B cell (primary cell): ENCODE results near the gene CYP2A6. TPM values are rescaled to one million over a fixed set of nuclear protein-coding genes. Genes with fewer than 3 reads are reported as not detected.
"Not testable (repeated sequence)": the region's sequence is repeated elsewhere in the genome, so short reads cannot be mapped to it uniquely, and the experiment has no call there.

Source experiments
- ATAC-seq: fragments of 200-7000 bp; cut with Tn5 transposase; one replicate; pipeline ENCODE4 v1.10.0; 2021; ENCODE audit warnings: low read depth, mild to moderate bottlenecking, moderate number of reproducible peaks, moderate library complexity
- CTCF ChIA-PET: fragments of 350-600 bp; sonication (Branson Sonifier 250); formaldehyde crosslinking; loops from one replicate; lab custom pipeline; 2021; ENCODE audit warnings: antibody characterized with exemption, inconsistent platforms; lab: Charles Lee
- POLR2A ChIA-PET: fragments of 350-600 bp; sonication (Branson Sonifier 250); formaldehyde crosslinking; loops from one replicate; lab custom pipeline; 2021; ENCODE audit warnings: antibody characterized with exemption; lab: Charles Lee
- DNase-seq: peaks from one replicate; pipeline ENCODE4 v3.0.0; 2013
- H2AFZ ChIP-seq: 2 replicates; pipeline ENCODE4 v1.6.1; 2012; ENCODE audit warnings: mild to moderate bottlenecking, low read depth, low read length; ENCODE audit not compliant: insufficient read depth, poor library complexity, severe bottlenecking
- H3K27ac ChIP-seq, 2 donors: 1 replicate in 1 of 2; 2 replicates in 1 of 2; pipeline ENCODE4 v1.5.1; 2012 to 2013; ENCODE audit warnings: low read length in 2 of 2, mild to moderate bottlenecking in 2 of 2, moderate library complexity in 1 of 2
- H3K27me3 ChIP-seq, 4 experiments: fragments of 200-600 bp in 1 of 4; sonication (generic) in 1 of 4; replicated peaks in 1 of 4; 1 replicate in 2 of 4; 2 replicates in 2 of 4; pipeline versions ENCODE4 v1.6.1 to v1.7.0; 2013 to 2016; ENCODE audit warnings: low read length in 3 of 4, mild to moderate bottlenecking in 2 of 4, mixed read lengths in 1 of 4, moderate library complexity in 1 of 4; ENCODE audit not compliant: insufficient read depth in 4 of 4, control insufficient read depth in 3 of 4; ENCODE audit errors: control extremely low read depth in 1 of 4
- H3K36me3 ChIP-seq, 2 experiments: replicated peaks in 1 of 2; 1 replicate in 1 of 2; 2 replicates in 1 of 2; pipeline versions ENCODE4 v1.6.1 to v1.7.1; 2013; ENCODE audit warnings: low read length in 1 of 2; ENCODE audit not compliant: insufficient read depth in 2 of 2, control insufficient read depth in 1 of 2; ENCODE audit errors: control extremely low read depth in 1 of 2, extremely low read depth in 1 of 2
- H3K4me1 ChIP-seq, 2 donors: fragments of 200-600 bp in 1 of 2; sonication (generic) in 1 of 2; 1 replicate in 1 of 2; 2 replicates in 1 of 2; pipeline versions ENCODE4 v1.5.1 to v1.6.1; 2013 to 2017; ENCODE audit warnings: low read length in 2 of 2; ENCODE audit not compliant: control insufficient read depth in 2 of 2, insufficient read depth in 2 of 2
- H3K4me2 ChIP-seq: replicated peaks from 2 replicates; pipeline ENCODE3; 2012; ENCODE audit warnings: mild to moderate bottlenecking, low read depth, low read length; ENCODE audit not compliant: poor library complexity, severe bottlenecking
- H3K4me3 ChIP-seq, 5 experiments: fragments of 200-600 bp in 1 of 5; sonication (generic) in 1 of 5; 1 replicate in 3 of 5; 2 replicates in 2 of 5; pipeline versions ENCODE4 v1.5.1 to v1.7.0; 2011 to 2016; ENCODE audit warnings: low read length in 4 of 5, mild to moderate bottlenecking in 4 of 5, low read depth in 2 of 5, control low read depth in 1 of 5, moderate library complexity in 1 of 5; ENCODE audit not compliant: insufficient read depth in 1 of 5; ENCODE audit errors: control extremely low read depth in 1 of 5, extremely low read depth in 1 of 5
- H3K79me2 ChIP-seq: fragments of 200-600 bp; sonication (generic); one replicate; pipeline ENCODE4 v1.6.0; 2016; ENCODE audit warnings: low read length; ENCODE audit not compliant: control insufficient read depth, insufficient read depth
- H3K9ac ChIP-seq: fragments of 200-600 bp; sonication (generic); 2 replicates; pipeline ENCODE4 v1.6.1; 2017; ENCODE audit warnings: mild to moderate bottlenecking, low read length, moderate library complexity
- H3K9me3 ChIP-seq, 3 donors: one replicate each; pipeline versions ENCODE4 v1.6.1 to v1.7.1; 2013; ENCODE audit warnings: low read length in 2 of 3; ENCODE audit not compliant: control insufficient read depth in 2 of 3, insufficient read depth in 1 of 3; ENCODE audit errors: control extremely low read depth in 1 of 3
- H4K20me1 ChIP-seq: 2 replicates; pipeline ENCODE4 v1.6.0; 2012; ENCODE audit warnings: mild to moderate bottlenecking, low read length; ENCODE audit not compliant: insufficient read depth, control insufficient read depth, poor library complexity, severe bottlenecking
- H3K27ac Mint-ChIP-seq: one replicate; pipeline ENCODE4 v1.8.0; 2021; ENCODE audit warnings: mixed read lengths
- H3K27me3 Mint-ChIP-seq: one replicate; pipeline ENCODE4 v1.8.0; 2021; ENCODE audit warnings: mixed read lengths
- H3K4me1 Mint-ChIP-seq: one replicate; pipeline ENCODE4 v1.8.0; 2021; ENCODE audit warnings: mixed read lengths
- H3K4me3 Mint-ChIP-seq: one replicate; pipeline ENCODE4 v1.8.0; 2021; ENCODE audit warnings: mixed read lengths
- H3K9me3 Mint-ChIP-seq: one replicate; pipeline ENCODE4 v1.8.0; 2022; ENCODE audit warnings: mixed read lengths; ENCODE audit not compliant: insufficient read depth
- EZH2 ChIP-seq: IDR thresholded peaks from 2 replicates; pipeline ENCODE4 v1.6.1; 2012; ENCODE audit warnings: borderline replicate concordance, low read depth, mild to moderate bottlenecking, moderate library complexity, low read length; ENCODE audit not compliant: insufficient read depth, poor library complexity, severe bottlenecking
- WGBS: methylation state at CpG from one replicate; pipeline ENCODE4 v1.1.5; 2013; ENCODE audit warnings: missing lambda C conversion rate; ENCODE audit not compliant: insufficient coverage; 5-methylcytosine and 5-hydroxymethylcytosine counted together
- intact Hi-C: fragments of 100-400 bp; cut with micrococcal nuclease; formaldehyde crosslinking; loops from one replicate; pipeline ENCODE4 v1.10.0; 2022
- polyA plus RNA-seq: library from polyadenylated mRNA; depleted of rRNA; stranded (reverse); fragments of >200 nt; gene quantifications from 2 replicates; pipeline ENCODE4 v1.2.3, GENCODE V29; 2012
- total RNA-seq, 2 donors: library from RNA; stranded (reverse); fragments of 120-200 nt in 1 of 2; gene quantifications; 1 replicate in 1 of 2; 2 replicates in 1 of 2; pipeline versions ENCODE4 v1.2.3 to v1.2.4, GENCODE V29; 2013 to 2022
- TF ChIP-seq, protein P1 (sequence below): fragments of 200-600 bp; IDR thresholded peaks from one replicate; pipeline ENCODE4 v1.8.0; 2022; ENCODE audit warnings: antibody characterized with exemption, mild to moderate bottlenecking

The CYP2A6 gene
- total and polyA plus RNA-seq, 2 donors (not counting 1 experiment from before 2014, with no cell fraction given), result not detected

DNA sequence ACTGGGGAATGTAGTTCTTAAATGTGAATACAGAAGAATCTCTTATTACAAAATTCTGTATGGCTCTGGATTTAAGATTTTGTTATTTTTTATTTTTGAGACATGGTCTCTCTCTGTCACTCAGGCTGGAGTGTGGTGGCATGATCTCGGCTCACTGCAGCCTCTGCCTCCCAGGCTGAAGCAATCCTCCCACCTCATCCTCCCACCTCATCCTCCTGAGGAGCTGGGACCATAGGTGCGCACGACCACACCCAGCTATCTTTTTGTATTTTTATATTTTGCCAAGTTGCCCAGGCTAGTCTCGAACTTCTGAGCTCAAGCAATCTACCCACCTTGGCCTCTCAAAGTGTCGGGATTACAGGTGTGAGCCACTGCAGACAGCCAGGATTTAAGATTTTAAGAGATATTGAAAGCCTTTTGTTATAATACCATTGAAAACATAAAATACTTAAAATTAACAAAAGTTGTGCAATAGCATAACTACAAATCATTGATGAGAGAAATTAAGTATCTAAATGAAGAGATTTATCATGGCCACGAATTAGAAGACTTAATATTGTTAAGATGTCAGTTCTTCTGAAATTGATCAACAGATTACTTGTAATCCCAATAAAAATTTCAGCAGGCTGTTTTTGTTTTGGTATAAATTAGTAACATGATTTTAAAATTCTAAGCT, 13.4 kb downstream of the CYP2A6 start:
- peak; percentile 1 for DNase-seq
- Histone ChIP-seq H4K20me1 (no peaks in the 10 kb centered on the region), H3K36me3 (no peaks in the 10 kb centered on the region), H3K4me2 (no peak overlapping the region), H2AFZ (no peak overlapping the region), H3K9ac (no peak overlapping the region), H3K79me2 (no peaks in the 10 kb centered on the region), H3K9me3 (no peaks in the 10 kb centered on the region), H3K27me3 (no peaks in the 10 kb centered on the region), H3K4me1 (no peaks in the 10 kb centered on the region), H3K4me3 (no peak overlapping the region), H3K27ac (no peak overlapping the region)
- 88% methylated on average over 2 of the region's 6 CpGs for WGBS
- intact Hi-C loops, result no loop called here
- ChIA-PET CTCF (interaction anchor here (0.6 kb wide), 1 partner anchor 1041 kb away, joined by 4 read pairs; no protein-coding TSS in a partner anchor), POLR2A (no interaction called here)
- no peaks in the 10 kb centered on the region for H3K9me3 Mint-ChIP-seq
- no peak overlapping the region for H3K4me3 Mint-ChIP-seq
- ATAC-seq, result no peak
- H3K27me3 Mint-ChIP-seq, result no peaks in the 10 kb centered on the region
- no peak for TF ChIP-seq EZH2
- TF ChIP-seq, protein P1, sequence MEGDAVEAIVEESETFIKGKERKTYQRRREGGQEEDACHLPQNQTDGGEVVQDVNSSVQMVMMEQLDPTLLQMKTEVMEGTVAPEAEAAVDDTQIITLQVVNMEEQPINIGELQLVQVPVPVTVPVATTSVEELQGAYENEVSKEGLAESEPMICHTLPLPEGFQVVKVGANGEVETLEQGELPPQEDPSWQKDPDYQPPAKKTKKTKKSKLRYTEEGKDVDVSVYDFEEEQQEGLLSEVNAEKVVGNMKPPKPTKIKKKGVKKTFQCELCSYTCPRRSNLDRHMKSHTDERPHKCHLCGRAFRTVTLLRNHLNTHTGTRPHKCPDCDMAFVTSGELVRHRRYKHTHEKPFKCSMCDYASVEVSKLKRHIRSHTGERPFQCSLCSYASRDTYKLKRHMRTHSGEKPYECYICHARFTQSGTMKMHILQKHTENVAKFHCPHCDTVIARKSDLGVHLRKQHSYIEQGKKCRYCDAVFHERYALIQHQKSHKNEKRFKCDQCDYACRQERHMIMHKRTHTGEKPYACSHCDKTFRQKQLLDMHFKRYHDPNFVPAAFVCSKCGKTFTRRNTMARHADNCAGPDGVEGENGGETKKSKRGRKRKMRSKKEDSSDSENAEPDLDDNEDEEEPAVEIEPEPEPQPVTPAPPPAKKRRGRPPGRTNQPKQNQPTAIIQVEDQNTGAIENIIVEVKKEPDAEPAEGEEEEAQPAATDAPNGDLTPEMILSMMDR, result no peak
- H3K27ac Mint-ChIP-seq, result no peak overlapping the region
- no peaks in the 10 kb centered on the region for H3K4me1 Mint-ChIP-seq

DNA sequence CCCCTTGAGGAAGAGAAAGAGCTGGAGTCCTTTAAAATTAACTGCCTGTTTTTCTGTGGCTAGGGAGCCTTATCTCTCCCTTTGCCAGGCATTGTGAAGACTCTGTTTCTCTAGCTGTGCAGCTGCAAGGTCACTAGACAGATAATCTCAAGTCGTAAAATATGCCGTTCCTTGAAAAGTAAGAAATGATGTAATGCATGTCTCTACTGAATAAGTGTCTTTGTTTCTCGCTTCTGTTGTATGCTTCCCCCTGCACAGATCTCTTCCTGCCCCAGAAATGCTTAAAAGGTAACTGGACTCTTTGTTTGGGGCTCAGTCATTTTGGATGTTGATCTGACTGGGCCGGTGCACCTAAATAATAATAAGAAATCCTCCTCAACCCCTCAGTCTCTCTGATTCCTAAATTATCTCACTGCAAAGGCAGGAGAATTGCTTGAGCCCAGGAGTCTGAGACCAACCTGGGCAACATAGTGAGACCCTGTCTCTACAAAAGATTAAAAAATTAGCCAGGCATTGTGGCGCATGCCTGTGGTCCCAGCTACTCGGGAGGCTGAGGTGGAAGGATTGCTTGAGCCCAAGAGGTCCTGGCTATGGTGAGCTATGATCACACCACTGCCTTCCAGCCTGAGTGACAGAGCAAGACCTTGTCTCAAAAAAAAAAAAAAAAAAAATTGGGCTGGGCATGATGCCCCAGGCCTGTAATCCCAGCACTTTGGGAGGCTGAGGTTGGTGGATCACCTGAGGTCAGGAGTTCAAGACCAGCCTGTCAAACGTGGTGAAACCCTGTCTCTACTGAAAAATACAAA, 16.3 kb downstream of the CYP2A6 start:
- H3K9ac ChIP-seq, H3K27me3 ChIP-seq, H3K27ac Mint-ChIP-seq, H3K4me3 ChIP-seq, ATAC-seq, H3K9me3 ChIP-seq, intact Hi-C loops, H4K20me1 ChIP-seq, H3K4me3 Mint-ChIP-seq, H3K4me2 ChIP-seq, H2AFZ ChIP-seq, H3K27me3 Mint-ChIP-seq, H3K4me1 Mint-ChIP-seq, H3K36me3 ChIP-seq, H3K4me1 ChIP-seq, CTCF ChIA-PET, H3K9me3 Mint-ChIP-seq, H3K79me2 ChIP-seq, H3K27ac ChIP-seq, POLR2A ChIA-PET: not testable (repeated sequence)
- peak; percentile 0 for DNase-seq
- WGBS, result no CpG with 5 or more reads among the region's 7 CpGs

DNA sequence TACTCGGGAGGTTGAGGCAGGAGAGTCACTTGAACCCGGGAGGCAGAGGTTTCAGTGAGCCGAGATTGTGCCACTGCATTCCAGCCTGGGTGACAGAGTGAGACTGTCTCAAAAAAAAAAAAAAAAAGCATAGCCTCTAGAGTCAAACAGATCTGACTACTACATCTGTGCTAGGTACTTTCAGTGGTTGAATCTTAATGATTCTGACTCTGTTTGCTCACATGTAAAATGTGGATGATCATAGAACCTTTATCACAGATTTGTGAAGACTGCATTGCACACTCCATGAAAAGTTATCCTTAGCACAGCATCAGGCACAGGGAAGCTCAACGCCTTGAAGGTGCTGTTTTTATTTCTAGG, 17.8 kb downstream of the CYP2A6 start:
- H3K79me2 ChIP-seq, CTCF ChIA-PET, POLR2A ChIA-PET, H3K27me3 Mint-ChIP-seq, H2AFZ ChIP-seq, H3K9me3 ChIP-seq, H3K27ac Mint-ChIP-seq, intact Hi-C loops, H3K9ac ChIP-seq, H3K36me3 ChIP-seq, H3K4me3 ChIP-seq, H3K27ac ChIP-seq, H3K9me3 Mint-ChIP-seq, H4K20me1 ChIP-seq, H3K4me1 ChIP-seq, ATAC-seq, H3K4me3 Mint-ChIP-seq, H3K4me1 Mint-ChIP-seq, H3K4me2 ChIP-seq, H3K27me3 ChIP-seq: not testable (repeated sequence)
- WGBS, result no CpG with 5 or more reads among the region's 4 CpGs
- DNase-seq, result peak; percentile 0
